ENCODE results near the gene IL6R.

DNA sequence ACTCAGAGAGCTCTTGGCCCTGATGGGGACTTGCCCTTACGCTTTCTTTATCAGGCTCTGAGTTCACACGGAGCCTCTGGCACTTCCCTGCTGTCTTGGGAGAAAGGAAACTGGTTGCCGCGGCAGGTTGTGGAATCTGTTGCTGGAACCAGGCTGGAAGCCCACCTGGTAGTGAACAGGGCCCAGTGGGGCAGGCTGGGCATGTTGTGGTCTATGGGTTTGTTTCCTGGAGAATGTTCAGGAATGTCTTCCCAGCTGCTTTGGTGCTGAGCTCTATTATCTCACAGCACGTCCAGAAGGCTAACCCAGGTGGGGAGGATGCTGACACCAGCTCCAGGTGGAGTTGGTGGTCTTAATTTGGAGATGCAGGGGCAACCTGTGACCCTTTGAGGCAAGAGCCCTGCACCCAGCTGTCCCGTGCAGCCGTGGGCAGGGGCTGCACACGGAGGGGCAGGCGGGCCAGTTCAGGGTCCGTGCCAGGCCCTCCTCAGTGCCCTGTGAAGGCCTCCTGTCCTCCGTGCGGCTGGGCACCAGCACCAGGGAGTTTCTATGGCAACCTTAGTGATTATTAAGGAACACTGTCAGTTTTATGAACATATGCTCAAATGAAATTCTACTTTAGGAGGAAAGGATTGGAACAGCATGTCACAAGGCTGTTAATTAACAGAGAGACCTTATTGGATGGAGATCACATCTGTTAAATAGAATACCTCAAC, 63.5 kb downstream of the IL6R start:
- TF ChIP-seq, protein P1, sequence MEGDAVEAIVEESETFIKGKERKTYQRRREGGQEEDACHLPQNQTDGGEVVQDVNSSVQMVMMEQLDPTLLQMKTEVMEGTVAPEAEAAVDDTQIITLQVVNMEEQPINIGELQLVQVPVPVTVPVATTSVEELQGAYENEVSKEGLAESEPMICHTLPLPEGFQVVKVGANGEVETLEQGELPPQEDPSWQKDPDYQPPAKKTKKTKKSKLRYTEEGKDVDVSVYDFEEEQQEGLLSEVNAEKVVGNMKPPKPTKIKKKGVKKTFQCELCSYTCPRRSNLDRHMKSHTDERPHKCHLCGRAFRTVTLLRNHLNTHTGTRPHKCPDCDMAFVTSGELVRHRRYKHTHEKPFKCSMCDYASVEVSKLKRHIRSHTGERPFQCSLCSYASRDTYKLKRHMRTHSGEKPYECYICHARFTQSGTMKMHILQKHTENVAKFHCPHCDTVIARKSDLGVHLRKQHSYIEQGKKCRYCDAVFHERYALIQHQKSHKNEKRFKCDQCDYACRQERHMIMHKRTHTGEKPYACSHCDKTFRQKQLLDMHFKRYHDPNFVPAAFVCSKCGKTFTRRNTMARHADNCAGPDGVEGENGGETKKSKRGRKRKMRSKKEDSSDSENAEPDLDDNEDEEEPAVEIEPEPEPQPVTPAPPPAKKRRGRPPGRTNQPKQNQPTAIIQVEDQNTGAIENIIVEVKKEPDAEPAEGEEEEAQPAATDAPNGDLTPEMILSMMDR (IDR thresholded peaks at IDR 0.05) = no peak
- no peak for TF ChIP-seq POLR2A (IDR thresholded peaks at IDR 0.05)
- no peak for TF ChIP-seq EP300 (IDR thresholded peaks at IDR 0.05)

Measured in suprapubic skin (tissue), 3 donors.